ENCODE measurements around the gene CDKAL1.
"Not testable (repeated sequence)": the region's sequence is repeated elsewhere in the genome, so short reads cannot be mapped to it uniquely, and the experiment has no call there.

Gene CDKAL1

DNA sequence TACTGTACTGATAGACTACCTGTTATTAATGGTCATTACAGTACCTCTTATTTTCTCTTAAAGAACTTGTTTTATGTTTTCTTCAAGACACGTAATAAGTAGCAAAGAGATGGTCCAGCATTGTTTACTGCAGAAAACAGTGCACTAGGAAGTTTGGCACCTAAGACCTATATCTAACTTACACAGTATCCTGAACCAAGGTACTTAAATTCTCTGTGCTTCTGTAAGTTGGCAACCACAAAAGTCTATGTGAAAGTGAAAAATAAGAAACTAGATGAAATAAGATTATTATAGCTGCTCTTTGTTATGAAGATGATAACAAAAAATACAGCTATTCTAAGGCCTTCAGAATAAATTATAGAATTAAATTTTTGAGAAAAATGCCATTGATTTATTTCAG is 647.6 kb downstream of the CDKAL1 start:
- DNase-seq (ENCODE audit: low spot score), result no peak

DNA sequence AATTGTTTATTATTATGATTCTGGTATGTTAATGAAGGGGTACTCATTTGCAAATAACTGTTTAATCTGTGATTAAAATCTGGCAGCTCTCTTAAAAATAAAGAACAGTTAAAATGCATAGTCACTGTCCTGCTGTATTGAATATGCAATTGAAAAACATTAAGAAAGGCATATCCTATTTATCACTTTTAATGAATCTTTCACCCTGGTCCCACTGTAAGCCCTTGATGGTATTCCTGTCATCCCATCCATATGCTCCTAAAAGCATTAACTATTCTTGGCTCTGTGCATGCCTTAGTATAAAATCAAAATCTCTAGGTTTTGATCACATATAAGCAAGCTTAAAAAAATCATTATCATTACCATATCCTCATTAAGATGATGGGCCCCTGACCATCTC is 648.3 kb downstream of the CDKAL1 start:
- DNase-seq (ENCODE audit: low spot score), result no peak

DNA sequence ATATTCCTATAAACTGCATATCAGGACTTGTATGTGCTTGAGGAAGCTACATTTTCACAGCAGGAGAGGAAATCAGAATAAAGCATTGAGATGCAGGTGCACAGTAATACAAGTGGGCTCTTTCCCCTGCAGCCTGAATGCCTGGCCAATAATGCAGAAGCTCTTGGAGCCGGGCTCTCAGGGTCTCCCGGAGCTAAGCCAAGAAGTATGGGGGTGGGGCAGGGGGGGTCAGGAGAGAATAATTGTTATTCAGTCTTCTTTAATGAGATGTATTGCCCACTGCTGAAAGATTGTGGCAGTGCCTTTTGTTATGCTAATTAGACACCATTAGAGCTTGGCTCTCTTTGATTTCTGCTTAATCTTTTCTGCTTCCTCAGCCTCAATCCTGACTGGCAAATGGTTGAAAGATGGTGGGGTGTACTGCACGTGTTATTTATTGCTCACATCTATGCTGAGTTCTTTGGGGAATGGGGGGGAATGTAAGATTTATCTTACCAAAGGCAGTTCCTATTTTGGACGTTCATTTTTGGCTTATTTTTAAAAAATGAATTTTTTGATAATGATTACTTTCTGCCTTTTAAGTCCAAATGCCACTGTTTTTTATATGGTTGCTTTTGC is 651.7 kb downstream of the CDKAL1 start:
- DNase-seq (ENCODE audit: low spot score), result no peak

DNA sequence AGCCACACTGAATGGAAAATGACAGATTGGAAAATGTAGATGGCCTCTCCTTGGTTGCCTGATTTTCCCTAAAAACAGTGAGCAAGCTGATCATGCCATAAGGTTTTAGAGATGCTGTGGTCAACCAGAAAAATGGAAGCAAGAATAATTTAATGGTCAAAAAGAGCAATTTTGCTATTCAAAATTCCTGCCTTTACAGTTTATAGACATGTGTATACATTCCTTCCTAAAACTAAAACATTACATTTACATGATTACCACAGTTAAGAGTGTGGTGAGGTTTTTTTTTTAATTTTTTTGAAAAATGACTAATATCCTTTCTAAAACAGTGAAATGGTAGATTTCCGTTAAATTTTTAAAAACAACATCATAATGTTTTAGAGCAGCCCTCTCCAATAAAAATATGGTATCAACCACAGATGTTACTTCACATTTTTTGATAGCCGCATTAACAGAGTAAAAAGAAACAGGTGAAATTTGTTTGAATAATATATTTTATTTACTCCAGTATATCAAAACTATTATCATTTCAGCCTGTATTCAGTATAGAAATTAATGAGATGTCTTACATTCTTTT is 652.3 kb downstream of the CDKAL1 start:
- no peak for DNase-seq (ENCODE audit: low spot score)

DNA sequence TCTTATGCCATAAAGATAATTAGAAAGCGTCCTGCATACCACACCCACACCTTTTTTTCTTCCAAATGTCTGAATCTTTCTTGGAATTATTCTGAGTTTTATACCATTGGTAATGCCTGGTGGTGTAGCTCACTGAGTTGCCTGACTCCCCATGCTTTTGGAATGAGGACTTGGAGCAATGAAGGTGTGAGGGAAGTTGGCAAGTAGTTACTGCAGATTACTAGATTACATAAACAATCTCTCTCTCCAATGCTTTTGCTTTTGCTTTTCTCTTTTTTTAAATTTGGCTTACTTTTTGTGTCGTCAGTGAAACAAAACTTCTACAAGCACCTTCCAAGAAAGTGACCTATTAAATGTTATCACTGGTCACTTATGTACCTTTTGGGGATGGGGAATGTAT is 653.2 kb downstream of the CDKAL1 start:
- DNase-seq (ENCODE audit: low spot score), result no peak

DNA sequence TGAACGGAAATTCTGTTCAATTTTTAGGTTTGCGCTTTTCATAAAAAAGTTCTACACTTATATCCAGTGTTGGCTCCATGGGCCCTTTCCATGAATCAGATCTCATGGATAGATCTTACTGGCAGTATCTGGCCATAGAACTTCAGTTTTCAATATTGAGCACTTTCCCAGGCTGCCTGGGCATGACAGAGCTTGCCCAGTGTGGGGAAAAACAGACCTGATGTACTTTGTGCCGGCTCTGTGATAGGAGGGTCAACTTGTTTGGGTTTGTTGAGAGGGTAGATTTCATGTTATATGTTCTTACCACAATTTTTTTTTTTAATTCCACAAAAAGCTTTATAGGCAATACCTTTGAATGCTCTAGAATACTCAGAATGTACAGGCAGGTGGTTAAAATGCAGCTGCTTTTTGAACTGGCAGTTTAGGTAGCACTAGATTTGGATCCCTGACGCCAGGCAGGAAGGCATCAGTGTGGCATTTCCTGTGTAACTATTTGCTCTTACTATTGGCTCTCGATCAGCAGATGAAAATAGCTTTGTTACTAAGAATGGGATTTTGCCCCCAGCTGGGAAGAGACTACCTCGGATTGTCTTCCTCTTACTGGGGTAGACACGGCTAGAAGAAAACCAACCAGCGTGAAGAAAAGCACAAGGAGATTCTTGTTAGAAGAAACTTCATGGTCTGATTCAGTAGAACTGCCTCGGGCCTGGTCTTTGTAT is 654.4 kb downstream of the CDKAL1 start:
- no peak for DNase-seq (ENCODE audit: low spot score)

DNA sequence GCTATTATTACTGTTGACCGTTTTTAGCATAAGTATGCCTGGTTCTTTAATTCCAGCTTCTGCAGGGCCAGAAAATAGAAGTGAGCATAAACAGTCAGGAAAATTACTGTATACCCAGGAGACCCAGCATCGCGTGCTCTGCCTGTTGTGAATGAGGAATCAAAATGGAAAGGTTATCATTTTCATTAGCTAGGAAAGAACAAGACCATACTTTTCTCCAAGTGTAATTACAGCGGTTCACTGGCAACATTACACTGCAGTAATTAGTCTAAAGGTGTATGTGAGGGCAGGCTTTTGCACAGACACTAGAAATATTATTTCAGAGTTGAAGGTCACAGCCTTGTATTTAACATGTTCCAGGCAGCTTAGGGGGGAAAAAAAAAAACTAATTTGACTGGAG is 655.5 kb downstream of the CDKAL1 start:
- no peak for DNase-seq (ENCODE audit: low spot score)

DNA sequence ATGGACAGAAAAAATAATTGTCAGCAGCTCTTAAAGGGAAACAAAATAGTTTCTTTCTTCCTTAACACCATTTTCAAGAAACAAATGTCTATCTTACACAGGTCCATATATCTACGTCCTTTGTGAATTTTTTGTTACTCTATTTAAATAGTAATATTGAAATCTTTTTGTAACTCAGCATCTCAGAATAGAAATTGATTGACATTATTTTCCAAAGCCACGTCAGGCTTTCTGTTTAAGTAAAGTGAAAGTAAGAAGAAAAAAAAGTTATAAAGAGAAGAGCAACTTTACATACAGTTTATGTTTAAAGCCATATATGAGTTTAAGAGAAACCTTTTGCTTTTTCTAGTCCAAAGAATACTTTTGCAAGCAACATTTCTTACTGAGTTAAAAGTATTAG is 656.4 kb downstream of the CDKAL1 start:
- no peak for DNase-seq (ENCODE audit: low spot score)

DNA sequence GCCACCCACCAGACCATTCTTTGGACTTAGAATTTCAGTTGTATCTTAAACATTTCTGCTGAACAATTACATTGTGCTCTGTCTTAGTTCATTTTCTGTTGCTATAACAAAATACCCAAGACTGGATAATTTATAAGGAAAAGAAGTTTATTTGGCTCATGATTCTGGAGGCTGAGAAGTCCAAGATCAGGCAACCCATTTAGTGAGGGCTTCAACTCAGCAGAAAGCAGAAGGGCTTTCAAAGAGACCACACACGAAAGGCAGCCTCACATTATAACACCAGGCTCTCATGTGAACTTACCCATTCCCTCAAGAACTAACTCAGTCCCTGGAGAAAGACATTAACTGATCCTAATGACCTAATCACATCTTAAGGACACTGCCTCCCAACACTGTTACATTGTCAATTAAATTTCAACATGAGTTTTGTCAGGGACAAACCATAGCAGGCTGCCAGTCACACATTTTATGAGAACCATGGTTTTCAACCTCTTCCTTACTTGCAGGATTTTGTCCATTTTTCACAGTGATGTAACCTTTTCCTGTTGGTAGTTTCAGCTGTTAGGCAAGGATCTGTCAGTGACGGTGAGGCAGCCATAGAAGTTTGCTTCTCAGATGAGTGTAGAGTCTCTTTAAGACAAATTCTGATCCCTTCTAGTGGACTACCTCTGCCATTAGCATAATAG is 659.7 kb downstream of the CDKAL1 start:
- no peak for DNase-seq (ENCODE audit: low spot score)

DNA sequence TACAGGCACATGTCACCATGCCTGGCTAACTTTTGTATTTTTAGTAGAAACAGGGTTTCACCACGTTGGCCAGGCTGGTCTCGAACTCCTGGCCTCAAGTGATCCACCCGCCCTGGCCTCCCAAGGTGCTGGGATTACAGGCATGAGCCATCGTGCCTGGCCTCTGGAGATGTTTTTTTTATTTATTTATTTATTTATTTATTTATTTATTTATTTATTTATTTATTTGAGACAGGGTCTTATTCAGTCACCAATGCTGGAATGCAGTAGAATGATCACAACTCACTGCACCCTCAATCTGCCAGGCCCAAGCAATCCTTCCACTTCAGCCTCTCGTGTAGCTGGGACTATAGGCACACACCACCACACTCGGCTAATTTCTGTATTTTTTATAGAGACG is 661.0 kb downstream of the CDKAL1 start:
- DNase-seq (ENCODE audit: low spot score), result not testable (repeated sequence)

DNA sequence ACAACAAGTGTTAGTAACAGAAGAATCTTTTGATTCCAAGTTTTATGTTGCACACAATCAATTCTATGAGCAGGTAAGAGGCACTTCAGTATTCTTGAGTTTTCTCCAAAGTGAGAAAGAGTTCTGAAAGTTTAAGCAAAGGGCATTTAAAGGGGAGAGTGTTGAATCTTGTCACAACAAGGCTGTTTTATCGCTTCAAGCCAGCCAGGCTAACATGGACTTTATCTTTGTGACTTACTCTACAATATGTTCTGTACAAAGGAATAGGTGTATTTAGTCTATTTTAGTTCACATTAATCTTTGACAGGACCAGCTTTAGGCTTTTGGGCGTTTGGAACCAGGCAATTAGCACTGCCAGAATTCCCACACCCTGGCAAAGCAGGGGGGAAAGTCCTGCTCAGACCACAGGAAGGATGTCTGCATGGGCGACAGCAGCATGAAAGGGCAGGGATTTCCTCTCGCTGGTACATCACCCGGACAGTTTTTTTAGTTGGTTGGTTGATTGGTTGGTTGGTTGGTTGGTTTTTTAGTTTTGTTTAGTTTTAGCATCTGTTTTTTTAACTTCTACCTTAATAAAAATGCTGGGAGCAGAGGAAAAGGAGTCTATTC is 663.9 kb downstream of the CDKAL1 start:
- DNase-seq (ENCODE audit: low spot score), result no peak

DNA sequence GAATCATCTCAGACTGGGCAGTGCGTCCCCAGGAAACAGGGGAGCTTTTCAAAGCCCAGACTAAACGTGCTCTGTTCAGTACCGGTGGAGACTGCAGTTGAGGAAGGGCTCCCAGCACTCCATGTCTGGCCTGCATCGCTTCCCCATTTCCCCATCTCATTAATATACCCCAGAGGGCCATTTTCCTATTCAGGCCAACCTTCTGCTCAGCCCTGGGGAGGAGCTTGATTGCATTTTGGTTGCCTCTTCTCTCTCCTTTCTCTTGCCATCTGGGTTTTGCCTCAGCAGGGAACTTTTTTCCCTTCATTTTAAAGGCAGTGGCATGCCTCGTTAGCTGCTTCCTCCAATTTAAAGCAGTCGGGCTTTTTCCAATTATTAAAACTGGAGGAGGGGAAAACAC is 665.0 kb downstream of the CDKAL1 start:
- no peak for DNase-seq (ENCODE audit: low spot score)

DNA sequence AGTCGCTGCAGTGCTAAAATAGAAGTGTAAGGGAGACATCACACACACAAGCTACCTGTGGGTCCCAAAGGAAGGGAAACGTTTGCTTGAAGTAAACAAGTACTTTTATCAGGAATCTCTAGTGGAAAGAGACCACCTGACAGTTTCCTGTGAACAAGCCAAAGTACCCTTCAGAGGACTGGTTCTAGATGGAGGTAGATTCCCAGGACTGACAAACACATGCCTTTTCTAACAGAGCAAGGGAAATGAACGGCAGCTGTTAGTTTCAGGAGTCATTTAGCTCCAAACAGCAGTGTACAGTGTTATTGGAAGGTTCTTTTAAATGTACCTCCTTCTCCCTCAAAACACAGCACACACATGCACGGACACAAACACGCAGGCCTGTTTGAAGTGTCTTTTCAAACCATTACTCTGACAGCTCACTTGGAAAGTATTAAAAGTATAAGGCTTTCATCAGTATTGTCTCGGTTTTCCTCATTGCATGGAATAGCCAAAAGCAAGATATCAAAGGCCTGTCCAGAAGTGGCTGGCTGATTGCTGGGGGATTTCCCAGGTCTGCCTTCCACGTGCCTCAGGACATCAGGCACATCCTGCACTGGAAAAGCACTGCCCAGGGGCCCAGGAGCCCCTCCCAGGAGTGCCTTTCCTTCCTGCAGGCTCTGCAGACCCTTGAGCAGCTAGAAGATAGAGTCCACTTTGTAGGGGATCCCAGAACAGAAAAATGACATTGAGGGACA is 666.0 kb downstream of the CDKAL1 start:
- DNase-seq (ENCODE audit: low spot score), result no peak

DNA sequence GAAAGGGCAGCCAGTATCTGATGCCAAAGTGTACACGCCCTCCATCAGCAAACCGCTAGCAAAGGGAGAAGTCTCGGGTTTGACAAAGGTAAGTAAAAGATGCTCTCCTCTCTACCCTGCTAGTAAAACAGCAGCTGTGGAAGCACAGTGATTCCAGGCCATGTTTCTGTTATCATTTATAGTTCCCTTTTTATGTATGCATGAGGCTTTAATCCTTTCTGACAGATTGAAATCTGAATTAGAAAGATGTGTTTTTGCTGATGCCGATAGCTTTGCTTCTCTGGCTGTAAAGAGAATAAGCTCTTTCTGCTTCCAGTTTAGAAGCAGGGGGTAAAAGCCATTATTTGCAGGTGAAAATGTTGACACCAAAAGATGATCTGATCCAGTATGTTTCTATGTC is 666.9 kb downstream of the CDKAL1 start:
- no peak for DNase-seq (ENCODE audit: low spot score)

DNA sequence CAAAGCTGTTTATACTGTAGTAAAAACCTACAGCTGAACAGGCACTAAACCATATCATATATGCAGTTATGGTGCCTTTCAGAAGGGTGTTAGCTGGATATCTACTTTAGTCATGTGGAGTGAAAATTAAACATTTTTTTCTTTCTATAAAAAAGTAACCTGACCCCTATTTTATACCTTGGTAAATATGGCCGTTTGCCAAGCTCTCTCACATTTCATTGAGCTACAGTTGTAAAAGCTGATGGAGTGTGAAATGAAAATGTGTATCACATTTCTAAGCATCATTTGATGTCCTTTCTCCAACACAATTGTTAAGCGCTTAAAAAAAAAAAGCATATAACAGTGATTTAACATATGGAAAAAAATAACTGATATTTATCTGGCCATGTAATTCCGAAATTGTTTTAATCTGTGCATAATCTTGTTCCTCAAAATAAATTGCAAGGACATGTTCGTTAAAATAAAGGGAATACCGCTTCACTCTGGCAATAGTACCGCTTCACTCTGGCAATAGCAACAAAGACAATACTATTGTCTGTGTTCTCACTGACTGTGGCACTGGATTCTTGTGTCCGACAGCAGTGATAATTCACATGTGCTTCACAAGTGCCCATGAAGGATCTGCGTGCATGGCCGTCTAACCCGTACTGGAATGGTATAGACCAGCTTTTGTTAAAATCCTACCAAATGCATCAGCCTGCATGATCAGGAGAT is 667.5 kb downstream of the CDKAL1 start:
- no peak for DNase-seq (ENCODE audit: low spot score)

DNA sequence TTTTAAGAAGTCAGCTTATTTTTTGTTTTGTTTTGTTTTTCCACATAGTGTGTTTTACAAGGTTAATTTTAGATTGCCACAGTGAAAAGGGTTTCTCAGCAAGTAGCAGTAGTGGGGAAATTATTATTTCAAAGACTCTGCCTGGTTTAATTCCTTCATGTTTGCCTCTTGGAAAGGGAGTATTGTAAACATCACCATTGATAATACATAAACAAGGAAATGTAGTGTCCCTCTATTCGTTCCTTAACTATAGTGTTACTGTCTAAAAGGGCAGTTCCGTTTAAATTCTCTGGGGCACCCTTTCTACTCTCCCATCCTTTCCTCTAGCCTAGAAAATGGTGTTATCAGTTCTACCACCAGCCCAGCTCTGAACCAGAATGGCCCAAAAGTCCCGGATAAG is 668.3 kb downstream of the CDKAL1 start:
- no peak for DNase-seq (ENCODE audit: low spot score)

DNA sequence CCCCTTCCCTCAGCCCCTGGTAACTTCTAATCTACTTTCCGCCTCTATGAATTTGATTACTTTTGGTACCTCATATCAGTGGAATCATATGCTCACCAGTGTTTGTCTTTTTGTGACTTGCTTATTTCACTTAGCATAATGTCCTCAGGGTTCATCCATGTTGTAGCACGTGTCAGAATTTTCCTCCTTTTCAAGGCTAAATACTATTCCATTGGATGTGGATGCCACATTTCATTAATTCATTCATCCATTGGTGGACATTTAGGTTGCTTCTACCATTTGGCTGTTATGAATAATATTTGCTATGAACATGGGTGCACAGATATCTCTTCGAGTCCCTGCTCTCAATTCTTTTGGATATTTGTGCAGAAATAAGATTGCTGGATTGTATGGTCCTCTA is 670.7 kb downstream of the CDKAL1 start:
- no peak for DNase-seq (ENCODE audit: low spot score)

DNA sequence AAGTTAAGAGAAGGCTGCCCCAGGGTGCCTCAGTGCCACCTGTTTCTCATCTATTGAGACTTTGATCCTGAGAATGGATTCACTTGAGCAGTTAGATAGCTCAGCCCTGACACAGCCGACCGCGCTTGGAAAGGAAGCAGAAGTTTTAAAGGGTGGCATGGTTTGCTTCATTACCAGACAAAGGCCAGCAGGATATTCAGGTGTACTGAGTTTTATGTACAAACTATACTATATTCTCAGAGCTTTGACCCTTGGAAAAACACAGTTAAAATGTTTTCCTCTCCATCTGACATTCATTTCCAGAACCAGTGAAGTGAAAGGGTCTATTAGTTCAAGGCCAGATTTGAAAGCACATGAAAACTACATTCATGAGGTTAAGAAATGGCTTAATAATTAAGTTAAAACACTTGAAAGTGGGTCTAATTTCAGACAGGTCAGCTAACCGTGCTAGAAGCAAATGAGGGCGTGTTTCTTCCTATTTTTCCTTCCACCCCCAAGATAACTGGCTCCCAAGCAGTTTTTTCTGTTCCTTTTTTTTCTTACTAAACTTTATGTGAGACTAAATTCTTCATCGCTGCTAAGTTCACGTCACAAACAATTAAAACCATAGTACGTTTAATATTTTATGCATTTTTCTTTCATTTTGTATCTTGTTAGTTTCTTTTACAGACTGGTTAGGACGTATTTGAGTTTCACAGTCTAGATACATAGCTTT is 674.0 kb downstream of the CDKAL1 start:
- no peak for DNase-seq (ENCODE audit: low spot score)

DNA sequence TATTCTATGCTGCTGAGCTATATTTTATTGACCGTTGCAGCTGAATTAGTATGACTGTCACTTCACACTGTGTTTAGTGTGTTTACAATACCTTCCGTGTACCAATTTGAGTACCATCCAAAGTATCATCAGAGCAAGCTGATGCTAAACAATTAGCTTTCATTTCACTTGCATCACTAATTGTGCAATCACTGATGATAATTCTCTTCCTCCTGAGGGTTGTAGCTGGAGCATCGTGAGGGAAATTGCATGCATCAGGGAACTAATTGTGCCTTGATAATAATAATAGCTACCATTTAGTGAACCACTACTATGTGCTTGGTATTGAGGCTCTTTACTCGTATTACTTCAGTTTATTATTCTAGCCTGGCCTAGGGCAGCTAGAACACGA is 674.5 kb downstream of the CDKAL1 start:
- DNase-seq (ENCODE audit: low spot score), result no peak

DNA sequence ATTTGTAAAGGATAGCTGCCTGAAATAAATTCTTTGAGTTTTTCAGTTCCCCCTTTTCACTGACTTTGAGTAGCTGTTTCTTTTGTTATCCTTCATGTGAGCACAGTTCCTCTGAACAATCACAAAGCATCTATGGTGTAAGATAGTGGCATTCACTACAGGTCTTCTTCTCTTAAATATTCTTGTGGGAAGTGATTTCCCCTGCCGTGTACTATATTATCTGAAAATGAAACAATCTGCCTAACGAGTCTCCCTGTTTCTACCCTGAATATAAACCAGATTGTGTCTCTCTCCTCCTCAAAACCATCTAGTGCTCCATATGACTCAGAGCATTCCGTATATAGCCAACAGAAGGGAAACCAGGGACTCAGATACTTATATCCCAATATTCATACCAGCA is 679.2 kb downstream of the CDKAL1 start:
- DNase-seq (ENCODE audit: low spot score), result no peak
